Large intestine (tissue), 3 donors: ENCODE measurements around the gene ULK3. TPM values are rescaled to one million over a fixed set of nuclear protein-coding genes. Genes with fewer than 3 reads are reported as not detected.

Source experiments
- DNase-seq, 2 donors: peaks; one replicate each; pipeline versions ENCODE4 v3.0.0 to v3.0.0-alpha.2; 2013
- H3K27ac ChIP-seq: one replicate; pipeline ENCODE4 v1.5.1; 2013; ENCODE audit warnings: low read length
- H3K27me3 ChIP-seq: 2 replicates; pipeline ENCODE4 v1.6.1; 2013; ENCODE audit warnings: low read length; ENCODE audit not compliant: control insufficient read depth, insufficient read depth
- H3K36me3 ChIP-seq: 2 replicates; pipeline ENCODE4 v1.6.1; 2013; ENCODE audit warnings: low read length; ENCODE audit not compliant: control insufficient read depth, insufficient read depth
- H3K4me1 ChIP-seq: one replicate; pipeline ENCODE4 v1.6.1; 2013; ENCODE audit warnings: low read length; ENCODE audit not compliant: control insufficient read depth, insufficient read depth
- H3K4me3 ChIP-seq: one replicate; pipeline ENCODE4 v1.5.1; 2013; ENCODE audit warnings: low read length
- H3K9me3 ChIP-seq: one replicate; pipeline ENCODE4 v1.6.1; 2013; ENCODE audit warnings: mild to moderate bottlenecking, low read depth, low read length, moderate library complexity; ENCODE audit not compliant: control insufficient read depth
- WGBS: methylation state at CpG from one replicate; pipeline ENCODE4 v1.1.5; 2013; ENCODE audit warnings: low lambda C conversion rate; ENCODE audit not compliant: insufficient coverage; 5-methylcytosine and 5-hydroxymethylcytosine counted together
- polyA plus RNA-seq: library from polyadenylated mRNA; unstranded; fragments of 120-200 nt; gene quantifications from one replicate; pipeline ENCODE4 v1.2.1, GENCODE V29; 2013

ULK3 gene
- polyA plus RNA-seq, 1 donor, result 83.8 TPM

DNA sequence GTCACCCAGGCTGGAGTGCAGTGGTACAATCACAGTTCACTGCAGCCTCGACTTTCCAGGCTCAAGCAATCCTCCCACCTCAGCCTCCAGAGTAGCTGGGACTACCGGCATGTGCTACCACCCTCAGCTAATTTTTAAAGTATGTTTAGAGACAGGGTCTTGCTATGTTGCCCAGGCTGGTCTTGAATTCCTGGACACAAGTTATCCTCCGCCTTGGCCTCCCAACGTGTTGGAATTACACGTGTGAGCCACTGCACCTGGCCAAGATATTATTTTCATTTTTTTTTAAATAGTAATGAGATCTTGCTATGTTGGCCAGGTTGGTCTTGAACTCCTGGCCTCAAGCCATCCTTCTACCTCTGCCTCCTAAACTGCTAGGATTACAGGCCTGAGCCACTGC lies 42.5 kb upstream of the ULK3 start:
- no peak overlapping the region for H3K4me3 ChIP-seq
- peaks cover 7% of the 10 kb centered on the region for H3K4me1 ChIP-seq
- H3K27ac ChIP-seq, result no peak overlapping the region
- DNase-seq, result no peak
- no CpG with 5 or more reads among the region's 5 CpGs for WGBS
- H3K9me3 ChIP-seq, result peaks cover 7% of the 10 kb centered on the region
- no peaks in the 10 kb centered on the region for H3K27me3 ChIP-seq
- no peaks in the 10 kb centered on the region for H3K36me3 ChIP-seq

GRCh38 chr15:74884428-74885223 lies 41.7 kb upstream of the ULK3 start:
- H3K27ac ChIP-seq, result no peak overlapping the region
- no peak overlapping the region for H3K4me3 ChIP-seq
- DNase-seq, result no peak
- H3K4me1 ChIP-seq, result peaks cover 7% of the 10 kb centered on the region
- no peaks in the 10 kb centered on the region for H3K27me3 ChIP-seq
- H3K9me3 ChIP-seq, result peaks cover 7% of the 10 kb centered on the region
- WGBS, result 100% methylated on average over 2 of the region's 4 CpGs
- H3K36me3 ChIP-seq, result no peaks in the 10 kb centered on the region

DNA sequence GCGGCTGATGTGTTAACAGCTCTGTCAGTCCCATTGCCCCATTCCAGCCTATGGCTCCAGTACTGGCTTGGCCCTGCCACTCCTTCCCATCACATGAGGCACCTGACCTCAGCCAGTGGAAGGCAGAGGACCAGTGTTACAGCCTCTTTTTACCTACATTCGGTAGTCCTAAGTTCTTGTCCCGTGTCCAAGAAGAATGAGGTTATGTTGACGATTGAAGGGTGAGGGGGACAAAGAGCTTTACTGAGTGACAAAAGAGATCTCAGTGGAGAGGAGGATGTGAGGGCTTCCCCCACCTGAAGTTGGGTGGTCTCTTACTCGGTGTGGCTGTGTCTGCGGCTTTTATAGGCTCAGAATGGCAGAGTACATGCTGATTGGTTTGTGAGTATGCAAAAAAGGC lies 39.6 kb upstream of the ULK3 start:
- H3K27me3 ChIP-seq, result no peaks in the 10 kb centered on the region
- H3K9me3 ChIP-seq, result peaks cover 7% of the 10 kb centered on the region
- WGBS, result 100% methylated on average over 1 of the region's 6 CpGs
- no peak overlapping the region for H3K4me3 ChIP-seq
- no peak overlapping the region for H3K27ac ChIP-seq
- no peaks in the 10 kb centered on the region for H3K36me3 ChIP-seq
- no peak for DNase-seq
- no peaks in the 10 kb centered on the region for H3K4me1 ChIP-seq

DNA sequence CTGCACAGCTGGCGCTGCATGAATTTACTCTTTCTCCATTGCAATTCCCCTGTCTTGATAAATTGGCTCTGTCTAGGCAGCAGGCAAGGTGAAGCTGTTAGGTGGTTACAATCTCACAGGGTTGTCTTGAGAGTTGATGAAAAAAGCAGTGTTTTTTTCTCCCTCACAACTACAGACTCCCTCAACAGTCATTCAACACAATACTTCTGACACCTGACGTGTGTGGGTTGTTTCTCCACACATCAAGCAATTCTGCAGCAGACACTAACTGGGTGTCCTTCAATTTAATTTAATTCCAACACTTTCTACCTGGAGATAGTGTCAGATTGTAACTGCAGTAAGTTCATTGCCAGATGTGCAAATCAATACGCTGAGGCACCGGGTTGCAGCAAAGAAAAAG lies 35.3 kb upstream of the ULK3 start:
- DNase-seq, result no peak
- no peak overlapping the region for H3K27ac ChIP-seq
- no peak overlapping the region for H3K4me3 ChIP-seq
- H3K4me1 ChIP-seq, result no peaks in the 10 kb centered on the region
- peaks cover 7% of the 10 kb centered on the region for H3K9me3 ChIP-seq
- no peaks in the 10 kb centered on the region for H3K36me3 ChIP-seq
- no CpG with 5 or more reads among the region's 4 CpGs for WGBS
- H3K27me3 ChIP-seq, result no peaks in the 10 kb centered on the region

DNA sequence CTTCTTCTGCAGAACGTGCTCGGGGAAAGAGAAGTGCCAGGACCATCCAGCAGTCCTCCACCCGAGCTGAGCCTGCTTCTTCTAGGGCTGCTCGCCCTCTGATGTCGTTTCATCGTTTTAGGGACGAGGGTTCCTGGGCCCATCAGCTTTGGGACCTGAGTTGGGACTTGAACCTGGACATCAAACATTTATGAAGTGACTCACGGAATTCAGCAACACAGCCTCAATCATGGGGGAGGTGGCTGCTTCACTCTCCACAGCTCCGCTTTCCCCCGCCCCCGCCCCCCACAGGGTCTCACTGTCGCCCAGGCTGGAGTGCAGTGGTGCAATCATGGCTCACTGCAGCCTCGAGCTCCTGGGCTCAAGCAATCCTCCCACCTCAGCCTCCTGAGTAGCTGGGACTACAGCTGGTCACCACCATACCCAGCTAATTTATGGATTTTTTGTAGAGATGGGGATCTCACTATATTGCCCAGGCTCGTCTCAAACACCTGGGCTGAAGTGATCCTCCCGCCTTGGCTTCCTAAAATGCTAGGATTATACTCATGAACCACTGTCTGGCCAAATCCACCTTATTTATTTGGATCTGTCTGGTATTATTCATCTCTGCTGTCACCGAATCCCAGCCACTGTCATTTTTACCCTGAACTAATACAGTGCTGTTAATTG lies 30.9 kb upstream of the ULK3 start:
- Histone ChIP-seq H3K4me3 (peak overlapping the region; percentile 73), H3K9me3 (no peaks in the 10 kb centered on the region), H3K27ac (peak overlapping the region; percentile 80), H3K27me3 (no peaks in the 10 kb centered on the region), H3K36me3 (no peaks in the 10 kb centered on the region), H3K4me1 (peaks cover 24% of the 10 kb centered on the region)
- DNase-seq, result no peak
- no CpG with 5 or more reads among the region's 16 CpGs for WGBS

GRCh38 chr15:74873036-74873755 lies 30.2 kb upstream of the ULK3 start, which contains the start of gene SCAMP2:
TSS of gene SCAMP2 (minus strand) at chr15:74873365. CDS start at chr15:74873255, 110 bp downstream.
- Histone ChIP-seq H3K9me3 (no peaks in the 10 kb centered on the region), H3K4me1 (peaks cover 31% of the 10 kb centered on the region), H3K4me3 (peak within 1 kb of the TSS; percentile 73), H3K27me3 (no peaks in the 10 kb centered on the region), H3K36me3 (no peaks in the 10 kb centered on the region), H3K27ac (peak within 1 kb of the TSS; percentile 80)
- WGBS, result no CpG with 5 or more reads among the region's 52 CpGs
- DNase-seq, result peak; percentile 94 to 99

- no peak for DNase-seq
- peaks cover 36% of the 10 kb centered on the region for H3K4me1 ChIP-seq
- H3K27ac ChIP-seq, result peak overlapping the region; percentile 80
- no CpG with 5 or more reads among the region's 11 CpGs for WGBS
- H3K9me3 ChIP-seq, result no peaks in the 10 kb centered on the region
- H3K27me3 ChIP-seq, result no peaks in the 10 kb centered on the region
- H3K4me3 ChIP-seq, result peak overlapping the region; percentile 73
- H3K36me3 ChIP-seq, result no peaks in the 10 kb centered on the region
These were observed 29.7 kb upstream of the ULK3 start for GRCh38 chr15:74872702-74873035.

DNA sequence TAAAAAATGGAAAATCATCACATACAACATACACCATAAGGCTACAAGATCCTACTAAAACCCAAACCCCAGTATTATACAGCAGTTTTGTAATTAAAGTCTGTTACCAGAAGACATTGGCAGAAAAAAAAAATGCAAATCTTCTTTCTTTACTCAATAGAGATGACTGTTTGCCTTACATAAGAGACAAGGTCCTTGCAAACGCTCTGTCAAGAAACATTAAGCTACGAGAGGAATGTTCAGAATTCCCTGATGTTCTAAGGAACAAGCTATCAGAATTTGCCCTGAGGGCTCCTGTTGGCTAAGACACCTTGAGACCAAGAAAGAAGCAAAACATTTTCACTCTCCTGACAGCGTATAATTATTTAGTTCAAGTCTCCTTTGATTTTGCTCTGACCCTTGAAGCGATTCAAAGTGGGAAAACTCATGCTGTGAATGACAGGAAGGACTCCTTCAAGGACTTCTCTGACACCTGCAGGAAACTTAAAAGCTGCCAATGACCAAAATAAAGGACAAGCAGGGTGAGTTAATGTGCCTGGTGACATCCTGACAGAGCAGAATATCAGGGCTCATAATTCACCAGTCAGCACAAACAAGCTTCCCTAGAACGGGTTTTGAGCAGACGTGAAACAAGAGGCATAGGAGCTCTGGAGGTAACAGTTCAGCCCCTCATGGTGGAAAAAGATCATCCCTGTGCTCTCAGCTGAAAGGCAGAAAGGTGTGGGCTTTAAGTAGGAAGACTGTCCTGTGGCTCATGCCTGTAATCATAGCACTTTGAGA lies 27.7 kb upstream of the ULK3 start:
- Histone ChIP-seq H3K4me1 (peaks cover 52% of the 10 kb centered on the region), H3K9me3 (no peaks in the 10 kb centered on the region), H3K27me3 (no peaks in the 10 kb centered on the region), H3K4me3 (no peak overlapping the region), H3K27ac (peak overlapping the region; percentile 39), H3K36me3 (no peaks in the 10 kb centered on the region)
- DNase-seq, result no peak
- 13% methylated on average over 3 of the region's 6 CpGs for WGBS

DNA sequence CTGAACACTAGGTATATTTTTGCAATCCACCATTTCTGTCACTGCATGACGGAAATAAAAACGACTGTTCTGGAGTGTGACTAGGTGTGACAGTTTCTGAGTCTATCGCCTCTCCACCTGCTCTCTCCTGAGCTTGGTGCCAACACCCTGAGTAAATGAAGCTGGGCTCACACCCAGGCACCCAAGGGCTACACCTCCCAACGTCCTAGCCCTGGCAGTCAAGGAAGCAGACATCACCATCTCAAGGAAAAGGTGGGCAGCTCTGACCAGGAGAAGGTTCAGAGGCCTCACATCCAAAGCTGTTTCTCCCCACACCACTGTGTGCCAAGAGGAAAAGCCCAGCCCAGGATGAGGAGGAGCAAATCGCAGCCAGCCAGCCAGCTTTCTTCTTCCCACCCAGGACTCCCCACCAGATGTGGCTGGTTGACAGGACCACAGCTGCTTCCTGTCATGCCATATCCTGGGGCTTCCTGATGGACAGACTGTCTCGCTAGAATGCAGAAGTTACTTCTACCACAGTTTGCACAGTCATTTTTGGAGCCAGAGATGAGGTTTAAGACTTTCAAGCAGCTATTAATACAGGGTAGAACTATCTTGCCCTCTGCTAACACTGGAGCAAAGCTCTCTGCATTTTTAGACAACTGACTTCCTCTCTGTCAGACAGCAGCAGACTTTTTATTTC lies 26.9 kb upstream of the ULK3 start:
- Histone ChIP-seq H3K27ac (peak overlapping the region; percentile 28), H3K4me3 (no peak overlapping the region), H3K4me1 (peaks cover 56% of the 10 kb centered on the region), H3K36me3 (no peaks in the 10 kb centered on the region), H3K9me3 (no peaks in the 10 kb centered on the region), H3K27me3 (no peaks in the 10 kb centered on the region)
- no CpG with 5 or more reads among the region's 6 CpGs for WGBS
- peak in 1 of 2 donors; percentile 27 for DNase-seq

DNA sequence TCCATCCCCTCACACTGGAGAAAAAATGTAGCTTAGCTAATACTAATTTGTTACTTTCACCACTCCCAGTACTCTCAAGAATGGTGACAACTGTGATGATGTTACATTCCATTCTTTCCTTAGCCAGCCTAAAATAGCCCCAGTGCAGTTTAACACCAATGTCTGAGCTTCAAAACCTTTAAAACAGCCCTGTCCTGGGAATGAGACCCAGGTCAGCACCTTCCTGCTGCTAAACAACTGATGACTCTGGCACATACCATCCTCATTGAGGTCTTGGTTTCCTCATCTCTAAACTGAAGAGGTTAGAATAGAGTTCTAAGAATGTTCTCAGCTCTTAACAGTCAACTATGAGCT lies 26.4 kb upstream of the ULK3 start:
- H3K4me1 ChIP-seq, result peaks cover 61% of the 10 kb centered on the region
- H3K27me3 ChIP-seq, result no peaks in the 10 kb centered on the region
- no peaks in the 10 kb centered on the region for H3K9me3 ChIP-seq
- H3K4me3 ChIP-seq, result no peak overlapping the region
- H3K27ac ChIP-seq, result peak overlapping the region; percentile 28
- DNase-seq, result no peak
- H3K36me3 ChIP-seq, result no peaks in the 10 kb centered on the region
